Transverse colon (tissue), 4 donors: ENCODE results near the gene PRDM2. TPM values are rescaled to one million over a fixed set of nuclear protein-coding genes. Genes with fewer than 3 reads are reported as not detected.

Source experiments
- DNase-seq: peaks from one replicate; pipeline ENCODE4 v3.0.0-alpha.2; 2019
- H3K27ac ChIP-seq, 4 donors: fragments of 200-600 bp; sonication (generic); 2 replicates each; pipeline ENCODE4 v1.5.1; 2016 to 2018; ENCODE audit warnings: inconsistent platforms in 4 of 4
- H3K27me3 ChIP-seq: fragments of 200-600 bp; sonication (generic); 2 replicates; pipeline ENCODE4 v1.5.1; 2017; ENCODE audit warnings: inconsistent platforms
- H3K36me3 ChIP-seq, 4 donors: fragments of 200-600 bp; sonication (generic); 2 replicates each; pipeline ENCODE4 v1.5.1; 2017 to 2019; ENCODE audit warnings: inconsistent platforms in 4 of 4
- H3K4me1 ChIP-seq, 4 donors: fragments of 200-600 bp; sonication (generic); 2 replicates each; pipeline ENCODE4 v1.5.1; 2017 to 2020; ENCODE audit warnings: inconsistent platforms in 4 of 4
- H3K4me3 ChIP-seq, 4 donors: fragments of 200-600 bp; sonication (generic); 1 replicate in 1 of 4; 2 replicates in 3 of 4; pipeline versions ENCODE4 v1.5.1 to v1.6.1; 2017 to 2019; ENCODE audit warnings: inconsistent platforms in 4 of 4
- H3K9me3 ChIP-seq, 2 donors: fragments of 200-600 bp; sonication (generic); 2 replicates each; pipeline ENCODE4 v1.5.1; 2017 to 2019; ENCODE audit warnings: inconsistent platforms in 2 of 2
- EP300 ChIP-seq: sonication (generic); formaldehyde crosslinking; IDR thresholded peaks from one replicate; pipeline ENCODE4 v1.6.1; 2017; ENCODE audit warnings: antibody characterized with exemption, low read depth
- POLR2A ChIP-seq: fragments of 450-650 bp; IDR thresholded peaks from one replicate; pipeline ENCODE4 v1.6.1; 2016; ENCODE audit warnings: antibody characterized with exemption, mild to moderate bottlenecking, moderate library complexity
- POLR2AphosphoS5 ChIP-seq, 3 donors: sonication (generic); formaldehyde crosslinking; IDR thresholded peaks; one replicate each; pipeline ENCODE4 v1.6.1; 2016; ENCODE audit warnings: antibody characterized with exemption in 3 of 3
- WGBS, 2 donors: methylation state at CpG; one replicate each; pipeline ENCODE4 v1.1.5; 2018; ENCODE audit warnings: low coverage in 1 of 2; 5-methylcytosine and 5-hydroxymethylcytosine counted together
- in situ Hi-C, 4 donors: fragments of 200-750 bp; cut with MboI; loops; one replicate each; pipeline versions ENCODE4 v1.15.0 to v1.15.1; 2017; ENCODE audit warnings: low sequenced_read_pairs in 3 of 4, low pct_ligation_motif_present in 1 of 4, low pct_unique_long_range_greater_than_20kb in 1 of 4
- intact Hi-C: fragments of 100-400 bp; cut with DNase I; formaldehyde crosslinking; loops from one replicate; pipeline ENCODE4 v1.15.1; 2023; ENCODE audit warnings: low total_unique reads
- total RNA-seq, 4 donors: library from RNA; depleted of rRNA; stranded (reverse); fragments of >200 nt; gene quantifications; one replicate each; pipeline ENCODE4 v1.1.0, GENCODE V29; 2016
- TF ChIP-seq, protein P1 (sequence below), 5 experiments: fragments of 200-600 bp in 3 of 5; fragments of 450-650 bp in 2 of 5; sonication (generic) in 3 of 5; IDR thresholded peaks; 1 replicate in 2 of 5; 2 replicates in 3 of 5; pipeline ENCODE4 v1.5.1; 2016 to 2017; ENCODE audit warnings: antibody characterized with exemption in 5 of 5, inconsistent platforms in 3 of 5, mild to moderate bottlenecking in 2 of 5, moderate library complexity in 1 of 5

PRDM2 gene
- total RNA-seq, 4 donors from 2014 or later, result 27.3 to 40.5 (median 35.8) TPM

DNA sequence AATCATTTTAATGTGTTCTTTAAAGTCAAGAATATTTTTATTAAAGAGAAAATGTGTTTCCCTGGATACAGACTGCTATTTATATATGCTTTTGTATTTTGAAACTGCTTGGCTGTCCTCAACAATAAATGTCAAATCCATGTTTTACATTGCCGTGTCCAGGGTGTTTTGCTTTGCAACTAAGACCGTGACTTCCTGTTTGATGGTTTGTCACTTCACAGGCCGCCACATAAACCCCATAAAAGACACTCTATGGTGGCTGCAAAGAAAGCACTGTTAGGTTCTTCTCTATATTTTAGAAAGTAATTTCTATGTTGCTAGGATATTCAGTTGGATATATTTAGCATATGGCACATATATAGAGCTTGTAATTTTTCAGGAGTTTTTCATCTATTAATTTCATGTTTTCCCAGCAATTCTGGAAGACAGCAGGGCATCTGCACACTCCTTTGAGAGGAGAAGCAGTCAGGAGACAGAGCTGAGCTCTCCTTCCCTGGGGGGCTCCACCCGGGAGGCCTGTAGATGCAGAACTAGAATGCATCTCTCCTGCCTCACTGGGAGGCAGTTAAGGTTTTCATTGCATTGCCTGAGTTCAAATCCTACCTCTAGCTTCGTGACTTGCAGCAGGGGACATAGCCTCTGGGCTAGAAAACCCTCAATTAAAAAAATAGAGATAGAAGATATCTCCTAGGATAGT, 33.1 kb downstream of the PRDM2 start:
- TF ChIP-seq EP300 (no peak), POLR2AphosphoS5 (IDR thresholded peaks at IDR 0.05) (no peak), POLR2A (no peak)
- TF ChIP-seq, protein P1, sequence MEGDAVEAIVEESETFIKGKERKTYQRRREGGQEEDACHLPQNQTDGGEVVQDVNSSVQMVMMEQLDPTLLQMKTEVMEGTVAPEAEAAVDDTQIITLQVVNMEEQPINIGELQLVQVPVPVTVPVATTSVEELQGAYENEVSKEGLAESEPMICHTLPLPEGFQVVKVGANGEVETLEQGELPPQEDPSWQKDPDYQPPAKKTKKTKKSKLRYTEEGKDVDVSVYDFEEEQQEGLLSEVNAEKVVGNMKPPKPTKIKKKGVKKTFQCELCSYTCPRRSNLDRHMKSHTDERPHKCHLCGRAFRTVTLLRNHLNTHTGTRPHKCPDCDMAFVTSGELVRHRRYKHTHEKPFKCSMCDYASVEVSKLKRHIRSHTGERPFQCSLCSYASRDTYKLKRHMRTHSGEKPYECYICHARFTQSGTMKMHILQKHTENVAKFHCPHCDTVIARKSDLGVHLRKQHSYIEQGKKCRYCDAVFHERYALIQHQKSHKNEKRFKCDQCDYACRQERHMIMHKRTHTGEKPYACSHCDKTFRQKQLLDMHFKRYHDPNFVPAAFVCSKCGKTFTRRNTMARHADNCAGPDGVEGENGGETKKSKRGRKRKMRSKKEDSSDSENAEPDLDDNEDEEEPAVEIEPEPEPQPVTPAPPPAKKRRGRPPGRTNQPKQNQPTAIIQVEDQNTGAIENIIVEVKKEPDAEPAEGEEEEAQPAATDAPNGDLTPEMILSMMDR (IDR thresholded peaks at IDR 0.05), result no peak
- in situ Hi-C loops, result no loop called here
- no peaks in the 10 kb centered on the region for H3K36me3 ChIP-seq
- no peaks in the 10 kb centered on the region for H3K27me3 ChIP-seq
- H3K4me1 ChIP-seq, result peaks cover 0 to 18% (median 6%) of the 10 kb centered on the region in 4 donors
- no peaks in the 10 kb centered on the region for H3K9me3 ChIP-seq
- WGBS, 2 donors, result 68 to 78% methylated on average over 2 to 5 of the region's 5 CpGs
- H3K27ac ChIP-seq, result peak overlapping the region in 1 of 4 donors; percentile 10
- H3K4me3 ChIP-seq, result no peak overlapping the region
- no peak for DNase-seq
- intact Hi-C loops, result no loop called here

DNA sequence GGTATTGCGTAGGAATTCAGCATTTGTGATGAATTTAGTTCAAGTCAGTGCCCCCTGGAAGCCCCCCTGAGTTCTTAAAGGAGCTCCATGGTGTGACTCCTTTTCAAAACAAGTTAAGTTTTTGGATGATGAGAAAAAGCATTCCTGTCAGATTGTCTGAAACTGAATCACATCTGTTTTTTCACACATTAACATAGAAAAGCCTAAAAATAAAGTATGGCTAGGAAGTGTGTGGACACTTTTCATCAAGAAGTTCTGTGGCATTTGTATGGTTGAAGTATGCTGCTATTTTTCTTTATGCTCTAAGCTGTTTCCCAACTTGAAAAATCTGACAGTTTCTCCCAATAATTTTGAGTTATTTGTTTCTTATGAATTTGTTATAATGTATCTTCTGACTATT, 33.7 kb downstream of the PRDM2 start:
- in situ Hi-C loops, result no loop called here
- no peaks in the 10 kb centered on the region for H3K36me3 ChIP-seq
- intact Hi-C loops, result no loop called here
- DNase-seq, result no peak
- TF ChIP-seq EP300 (no peak), POLR2A (no peak), POLR2AphosphoS5 (IDR thresholded peaks at IDR 0.05) (no peak)
- TF ChIP-seq, protein P1 (IDR thresholded peaks at IDR 0.05), result no peak
- 100% methylated on average over 1 of the region's 1 CpG for WGBS, 2 donors
- peaks cover 0 to 18% (median 6%) of the 10 kb centered on the region in 4 donors for H3K4me1 ChIP-seq
- H3K27me3 ChIP-seq, result no peaks in the 10 kb centered on the region
- no peak overlapping the region for H3K27ac ChIP-seq
- H3K4me3 ChIP-seq, result no peak overlapping the region
- H3K9me3 ChIP-seq, result no peaks in the 10 kb centered on the region

DNA sequence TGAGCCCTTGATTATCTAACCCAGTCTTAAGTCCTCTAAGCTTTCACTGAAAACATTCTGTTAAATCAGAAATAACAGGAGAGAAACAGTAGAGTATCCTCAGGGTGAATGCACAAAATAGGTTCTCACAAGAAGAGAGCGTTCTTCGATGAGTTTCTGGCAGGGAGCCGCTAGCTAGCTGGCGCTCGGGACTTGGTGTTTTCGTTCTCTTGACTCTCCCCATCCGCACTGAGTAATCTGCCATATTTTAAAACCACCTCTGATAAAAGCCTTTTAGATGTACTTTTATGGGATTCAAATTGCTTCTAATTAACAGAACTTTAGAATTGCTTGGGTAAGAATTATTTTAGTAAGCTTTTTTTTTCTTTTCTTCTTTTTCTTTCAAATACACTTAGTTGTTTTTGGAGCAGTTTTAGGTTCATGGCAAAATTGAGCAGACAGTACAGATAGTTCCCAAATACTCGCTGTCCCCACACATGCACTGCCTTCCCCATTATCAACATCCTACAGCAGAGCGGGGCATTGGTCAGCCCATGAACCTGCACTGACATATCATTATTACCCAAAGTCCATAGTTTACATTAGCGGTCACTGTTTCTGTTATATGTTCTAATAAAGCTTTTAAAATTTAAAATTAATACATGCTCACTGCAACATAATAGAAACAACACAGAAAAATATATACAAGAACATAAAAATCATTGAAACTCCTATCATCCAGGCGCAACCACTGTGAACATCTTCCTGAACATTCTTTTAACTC, 35.4 kb downstream of the PRDM2 start:
- Histone ChIP-seq H3K9me3 (no peaks in the 10 kb centered on the region), H3K4me3 (no peak overlapping the region), H3K4me1 (peaks cover 0 to 13% (median 5%) of the 10 kb centered on the region in 4 donors), H3K27me3 (no peaks in the 10 kb centered on the region), H3K27ac (no peak overlapping the region), H3K36me3 (no peaks in the 10 kb centered on the region)
- 93 to 95% methylated on average over 10 to 11 of the region's 11 CpGs for WGBS, 2 donors
- DNase-seq, result no peak
- intact Hi-C loops, result no loop called here
- in situ Hi-C loops, result no loop called here
- TF ChIP-seq EP300 (no peak), POLR2A (no peak), POLR2AphosphoS5 (IDR thresholded peaks at IDR 0.05) (no peak)
- TF ChIP-seq, protein P1 (IDR thresholded peaks at IDR 0.05), result no peak

GRCh38 chr1:13737398-13737797, 37.4 kb downstream of the PRDM2 start:
- Histone ChIP-seq H3K27ac (no peak overlapping the region), H3K4me1 (no peaks in the 10 kb centered on the region), H3K27me3 (no peaks in the 10 kb centered on the region), H3K36me3 (no peaks in the 10 kb centered on the region), H3K9me3 (no peaks in the 10 kb centered on the region), H3K4me3 (no peak overlapping the region)
- DNase-seq, result no peak
- in situ Hi-C loops (no loop called here), intact Hi-C loops (no loop called here)
- TF ChIP-seq POLR2A, result no peak
- TF ChIP-seq, protein P1 (IDR thresholded peaks at IDR 0.05), result no peak
- no peak for TF ChIP-seq POLR2AphosphoS5 (IDR thresholded peaks at IDR 0.05)
- TF ChIP-seq EP300, result no peak
